Measurements from ENCODE around the gene SLC25A1.

SLC25A1 gene

DNA sequence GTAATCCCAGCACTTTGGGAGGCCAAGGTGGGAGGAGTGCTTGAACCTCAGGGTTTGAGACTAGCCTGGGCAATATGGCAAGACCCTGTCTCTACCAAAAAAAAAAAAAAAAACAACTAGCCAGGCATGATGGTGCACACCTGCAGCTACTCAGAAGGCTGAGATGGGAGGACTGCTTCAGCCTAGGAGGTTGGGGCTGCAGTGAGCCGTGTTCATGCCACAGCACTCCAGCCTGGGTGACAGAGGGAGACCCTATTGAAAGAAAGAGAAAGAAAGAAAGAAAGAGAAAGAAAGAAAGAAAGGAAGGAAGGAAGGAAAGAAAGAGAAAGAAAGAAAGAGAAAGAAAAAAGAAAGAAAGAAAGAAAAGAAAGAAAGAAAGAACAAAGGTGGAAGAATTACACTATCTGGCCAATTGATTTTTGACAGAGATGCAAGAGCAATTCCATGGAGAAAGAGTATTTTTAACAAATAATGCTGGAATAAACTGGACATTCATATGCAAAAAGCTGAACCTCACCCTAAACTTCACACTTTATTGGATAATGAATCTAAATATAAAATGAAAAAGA, 33.9 kb upstream of the SLC25A1 start:
- H3K4me2 ChIP-seq (ENCODE audit: low read length) = no peak overlapping the region
- H3K36me3 ChIP-seq (replicated peaks; ENCODE audit: low read depth, low read length) = no peaks in the 10 kb centered on the region
- no peak for TF ChIP-seq EZH2phosphoT487 (IDR thresholded peaks at IDR 0.05; ENCODE audit: low read depth)
- TF ChIP-seq CTCF (IDR thresholded peaks at IDR 0.05; ENCODE audit: low read depth, low read length) = no peak

GRCh38 chr22:19210188-19210587, 31.7 kb upstream of the SLC25A1 start:
- H3K4me3 ChIP-seq (ENCODE audit: low read length) = no peak overlapping the region
- TF ChIP-seq EZH2phosphoT487 (IDR thresholded peaks at IDR 0.05; ENCODE audit: low read depth) = no peak
- TF ChIP-seq CTCF (IDR thresholded peaks at IDR 0.05; ENCODE audit: low read depth, low read length) = no peak
- peaks cover 8% of the 10 kb centered on the region for H3K4me1 ChIP-seq (ENCODE audit: low read length)
- H3K27ac ChIP-seq (ENCODE audit: low read length) = no peak overlapping the region
- H2AFZ ChIP-seq (ENCODE audit: low read depth, low read length) = no peak overlapping the region
- H3K79me2 ChIP-seq (ENCODE audit: low read length) = no peaks in the 10 kb centered on the region
- peaks cover 10% of the 10 kb centered on the region; the same call in 1 of the 2 replicates for H3K27me3 ChIP-seq (ENCODE audit: low read depth, low read length)
- H4K20me1 ChIP-seq (ENCODE audit: insufficient read depth, low read length) = no peaks in the 10 kb centered on the region
- no peaks in the 10 kb centered on the region for H3K9me3 ChIP-seq (ENCODE audit: insufficient read depth, low read length)
- no peak overlapping the region for H3K4me2 ChIP-seq (ENCODE audit: low read length)
- H3K36me3 ChIP-seq (replicated peaks; ENCODE audit: low read depth, low read length) = no peaks in the 10 kb centered on the region
- H3K9ac ChIP-seq (ENCODE audit: low read length) = no peak overlapping the region

More for the DNA sequence above, 33.9 kb upstream of the SLC25A1 start:
- Histone ChIP-seq H3K4me1 (ENCODE audit: low read length) (peaks cover 8% of the 10 kb centered on the region), H2AFZ (ENCODE audit: low read depth, low read length) (no peak overlapping the region), H3K9me3 (ENCODE audit: insufficient read depth, low read length) (no peaks in the 10 kb centered on the region), H4K20me1 (ENCODE audit: insufficient read depth, low read length) (no peaks in the 10 kb centered on the region), H3K9ac (ENCODE audit: low read length) (no peak overlapping the region), H3K27me3 (ENCODE audit: low read depth, low read length) (peaks cover 10% of the 10 kb centered on the region; the same call in 1 of the 2 replicates), H3K27ac (ENCODE audit: low read length) (no peak overlapping the region), H3K79me2 (ENCODE audit: low read length) (no peaks in the 10 kb centered on the region), H3K4me3 (ENCODE audit: low read length) (no peak overlapping the region)

GRCh38 chr22:19208287-19208847, 29.8 kb upstream of the SLC25A1 start:
- no peaks in the 10 kb centered on the region for H4K20me1 ChIP-seq (ENCODE audit: insufficient read depth, low read length)
- H2AFZ ChIP-seq (ENCODE audit: low read depth, low read length) = no peak overlapping the region; the same call in 1 of the 2 replicates
- H3K27me3 ChIP-seq (ENCODE audit: low read depth, low read length) = peaks cover 10% of the 10 kb centered on the region; the same call in 1 of the 2 replicates
- H3K4me1 ChIP-seq (ENCODE audit: low read length) = peaks cover 4% of the 10 kb centered on the region
- no peaks in the 10 kb centered on the region for H3K79me2 ChIP-seq (ENCODE audit: low read length)
- no peak overlapping the region for H3K4me3 ChIP-seq (ENCODE audit: low read length)
- TF ChIP-seq EZH2phosphoT487 (IDR thresholded peaks at IDR 0.05; ENCODE audit: low read depth) (no peak), CTCF (IDR thresholded peaks at IDR 0.05; ENCODE audit: low read depth, low read length) (no peak)
- H3K4me2 ChIP-seq (ENCODE audit: low read length) = no peak overlapping the region
- H3K9ac ChIP-seq (ENCODE audit: low read length) = no peak overlapping the region
- no peak overlapping the region for H3K27ac ChIP-seq (ENCODE audit: low read length)
- no peaks in the 10 kb centered on the region for H3K36me3 ChIP-seq (replicated peaks; ENCODE audit: low read depth, low read length)
- no peaks in the 10 kb centered on the region for H3K9me3 ChIP-seq (ENCODE audit: insufficient read depth, low read length)

DNA sequence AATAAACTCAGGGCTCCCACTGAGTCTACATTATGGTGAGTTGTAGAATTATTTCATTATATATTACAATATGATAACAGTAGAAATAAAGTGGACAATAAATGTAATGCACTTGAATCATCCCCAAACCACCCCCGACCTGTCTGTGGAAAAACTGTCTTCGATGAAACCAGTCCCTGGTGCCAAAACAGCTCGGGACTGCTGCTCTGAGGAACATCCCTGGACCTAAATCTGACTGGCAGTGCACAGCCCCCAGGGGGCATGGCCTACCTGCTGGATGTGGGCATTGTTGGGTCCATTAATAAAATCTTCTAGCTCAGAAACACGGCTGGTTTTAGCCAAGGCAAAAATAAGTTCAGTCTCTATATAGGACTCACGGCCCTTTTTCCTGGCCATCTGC, 29.3 kb upstream of the SLC25A1 start:
- H3K4me2 ChIP-seq (ENCODE audit: low read length) = no peak overlapping the region
- no peak for TF ChIP-seq CTCF (IDR thresholded peaks at IDR 0.05; ENCODE audit: low read depth, low read length)
- TF ChIP-seq EZH2phosphoT487 (IDR thresholded peaks at IDR 0.05; ENCODE audit: low read depth) = no peak
- H3K36me3 ChIP-seq (replicated peaks; ENCODE audit: low read depth, low read length) = no peaks in the 10 kb centered on the region
- H3K9ac ChIP-seq (ENCODE audit: low read length) = no peak overlapping the region
- H3K79me2 ChIP-seq (ENCODE audit: low read length) = no peaks in the 10 kb centered on the region
- no peak overlapping the region for H3K27ac ChIP-seq (ENCODE audit: low read length)
- H3K9me3 ChIP-seq (ENCODE audit: insufficient read depth, low read length) = no peaks in the 10 kb centered on the region
- peaks cover 5% of the 10 kb centered on the region; the same call in 1 of the 2 replicates for H3K27me3 ChIP-seq (ENCODE audit: low read depth, low read length)
- no peak overlapping the region for H3K4me3 ChIP-seq (ENCODE audit: low read length)
- H3K4me1 ChIP-seq (ENCODE audit: low read length) = no peaks in the 10 kb centered on the region
- no peak overlapping the region; the same call in 1 of the 2 replicates for H2AFZ ChIP-seq (ENCODE audit: low read depth, low read length)
- H4K20me1 ChIP-seq (ENCODE audit: insufficient read depth, low read length) = no peaks in the 10 kb centered on the region
